RWPE1 (cell line): ENCODE data around the gene PPP3CA.

Source experiments
- CTCF ChIA-PET: fragments of 350-600 bp; sonication (Branson Sonifier 250); formaldehyde crosslinking; extraction: SDS; loops from one replicate; lab custom pipeline; 2021; lab: Yijun Ruan, JAX
- POLR2A ChIA-PET: fragments of 400-600 bp; formaldehyde crosslinking; extraction: SDS; loops from one replicate; lab custom pipeline; 2020; ENCODE audit warnings: antibody characterized with exemption; ENCODE audit not compliant: low non-redundant PET; lab: Yijun Ruan, JAX
- DNase-seq: peaks from one replicate; pipeline ENCODE4 v3.0.0; 2012; ENCODE audit warnings: low spot score
- H3K27ac ChIP-seq: fragments of 450-650 bp; 2 replicates; pipeline ENCODE4 v1.5.1; 2017
- CTCF ChIP-seq: fragments of 450-650 bp; conservative IDR thresholded peaks from 2 replicates; pipeline ENCODE4 v1.5.1; 2017; ENCODE audit warnings: low read depth, mild to moderate bottlenecking

PPP3CA gene

DNA sequence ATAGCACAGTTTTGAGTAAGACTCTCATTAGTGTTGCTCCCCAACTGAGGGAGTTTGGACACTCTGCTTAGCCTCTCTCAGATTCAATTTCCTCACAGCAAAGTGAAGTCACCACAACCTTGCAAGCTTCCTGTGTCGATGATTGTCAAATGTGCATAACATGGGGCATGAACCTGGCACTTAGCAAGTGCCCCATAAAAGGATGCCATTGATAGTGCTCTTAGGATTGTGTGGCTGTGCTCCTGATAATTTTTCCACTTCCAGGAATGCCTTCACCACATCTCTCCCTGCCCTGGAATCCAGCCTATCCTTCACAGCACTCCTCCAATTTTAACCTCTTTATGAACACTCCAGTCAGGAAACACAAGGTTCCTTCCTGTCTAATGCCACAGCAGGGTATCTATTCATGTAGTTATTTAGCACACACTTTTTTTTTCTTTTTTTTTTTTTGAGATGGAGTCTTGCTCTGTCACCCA, 309.4 kb downstream of the PPP3CA start:
- TF ChIP-seq CTCF, result no peak
- ChIA-PET POLR2A (no interaction called here), CTCF (no interaction called here)
- DNase-seq, result no peak
- peak overlapping the region; percentile 36; the same call in 1 of the 2 replicates for H3K27ac ChIP-seq

DNA sequence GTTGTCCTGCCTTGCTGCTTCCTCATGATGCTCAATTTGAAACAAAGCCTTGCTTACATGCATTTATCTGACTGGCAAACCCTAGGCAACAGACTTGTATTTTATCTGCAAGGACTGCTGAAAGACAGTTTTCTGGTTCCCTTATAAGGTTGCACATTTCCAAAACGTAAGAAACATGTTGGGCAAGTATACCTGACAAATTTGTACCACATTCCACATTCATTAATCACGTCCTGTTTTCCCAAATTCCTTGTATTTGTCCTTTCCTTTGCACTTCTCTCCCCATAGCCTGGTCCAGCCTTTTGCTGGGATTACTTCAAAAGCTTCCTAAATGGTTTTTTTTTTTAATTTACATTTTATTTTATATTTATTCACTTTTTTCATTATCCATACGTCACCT, 310.1 kb downstream of the PPP3CA start:
- POLR2A ChIA-PET, result no interaction called here
- H3K27ac ChIP-seq, result peak overlapping the region; percentile 63; the same call in 1 of the 2 replicates
- CTCF ChIA-PET, result interaction anchor here (0.6 kb wide), 2 partner anchors 9 to 12 kb away, joined by 3 to 6 read pairs; no protein-coding TSS in a partner anchor
- TF ChIP-seq CTCF, result no peak
- peak; percentile 40 for DNase-seq

DNA sequence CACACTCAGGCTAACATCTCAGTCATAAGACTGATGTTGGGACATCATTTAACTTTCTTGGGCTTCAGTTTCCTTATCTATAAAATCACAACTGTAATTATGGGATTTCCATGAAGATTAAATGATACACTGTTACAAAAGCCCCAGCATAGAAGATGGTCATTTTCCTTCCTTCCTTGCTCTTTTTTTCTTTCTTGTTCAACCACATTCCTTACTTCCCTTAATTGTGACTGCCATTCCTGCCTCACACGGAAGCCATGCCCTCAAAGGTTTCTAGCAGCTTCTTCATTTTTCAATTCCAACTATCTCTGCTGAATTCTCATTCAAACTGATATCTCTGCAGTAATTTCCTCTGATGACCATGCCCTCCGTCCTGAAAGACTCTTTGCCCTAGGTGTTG, 311.8 kb downstream of the PPP3CA start:
- H3K27ac ChIP-seq, result no peak overlapping the region
- ChIA-PET CTCF (interaction anchor here (0.6 to 1.2 kb wide), 2 partner anchors 534 to 940 kb away, joined by 3 read pairs; no protein-coding TSS in a partner anchor), POLR2A (no interaction called here)
- TF ChIP-seq CTCF, result no peak
- DNase-seq, result no peak

GRCh38 chr4:101033986-101034385, 313.3 kb downstream of the PPP3CA start:
- no peak for TF ChIP-seq CTCF
- CTCF ChIA-PET, result interaction anchor here (1.2 kb wide), 1 partner anchor 938 kb away, joined by 3 read pairs; no protein-coding TSS in a partner anchor
- POLR2A ChIA-PET, result no interaction called here
- H3K27ac ChIP-seq, result no peak overlapping the region
- DNase-seq, result no peak

- H3K27ac ChIP-seq, result no peak overlapping the region
- no peak for TF ChIP-seq CTCF
- no peak for DNase-seq
- POLR2A ChIA-PET, result no interaction called here
- CTCF ChIA-PET, result no interaction called here
Measured at GRCh38 chr4:101032541-101032940, 314.8 kb downstream of the PPP3CA start.

DNA sequence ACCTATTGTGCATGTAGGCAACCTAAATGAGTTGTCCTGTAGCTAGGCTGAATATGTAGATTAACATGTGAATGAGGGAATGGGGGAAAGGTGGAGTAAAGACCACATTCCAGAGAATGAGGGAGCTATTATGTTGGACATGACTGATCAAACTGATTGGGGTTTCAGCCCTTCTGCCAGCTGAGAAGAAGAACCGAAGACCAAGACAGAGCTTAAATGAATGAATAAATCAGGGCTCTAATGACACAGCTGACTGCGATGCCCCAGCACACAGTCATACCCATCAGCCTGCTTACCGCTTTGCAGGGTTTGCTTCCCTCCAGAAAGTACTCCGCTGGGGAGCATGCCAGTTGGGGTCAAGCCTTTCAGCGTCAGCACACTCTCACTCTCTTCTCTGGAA, 315.4 kb downstream of the PPP3CA start:
- CTCF ChIA-PET, result no interaction called here
- no peak for DNase-seq
- POLR2A ChIA-PET, result no interaction called here
- no peak for TF ChIP-seq CTCF
- H3K27ac ChIP-seq, result no peak overlapping the region
